Right kidney (tissue), 9 donors: ENCODE data around the gene TMEM125.

Source experiments
- DNase-seq: peaks from one replicate; pipeline ENCODE4 v3.0.0-alpha.2; 2016
- long read RNA-seq, 8 donors: transcript quantifications; one replicate each; lab custom pipeline, GENCODE V29; 2026

Gene TMEM125
- long read RNA-seq, donor 1, partial matches to known transcripts = 8 of 8 reads
- long read RNA-seq, donor 1, other reads (novel, unspliced or antisense) = 0 of 8 reads
- long read RNA-seq, donor 2, partial matches to known transcripts = 5 of 5 reads
- long read RNA-seq, donor 2, other reads (novel, unspliced or antisense) = 0 of 5 reads
- long read RNA-seq, donor 3 = 0 reads
- long read RNA-seq, donor 4, partial matches to known transcripts = 5 of 5 reads
- long read RNA-seq, donor 4, other reads (novel, unspliced or antisense) = 0 of 5 reads
- long read RNA-seq, donor 5, partial matches to known transcripts = 6 of 6 reads
- long read RNA-seq, donor 5, other reads (novel, unspliced or antisense) = 0 of 6 reads
- long read RNA-seq, donor 6, partial matches to known transcripts = 6 of 6 reads
- long read RNA-seq, donor 6, other reads (novel, unspliced or antisense) = 0 of 6 reads
- long read RNA-seq, donor 7 = 0 reads
- long read RNA-seq, donor 8, partial matches to known transcripts = 9 of 10 reads
- long read RNA-seq, donor 8, other reads (novel, unspliced or antisense) = 0 of 10 reads

DNA sequence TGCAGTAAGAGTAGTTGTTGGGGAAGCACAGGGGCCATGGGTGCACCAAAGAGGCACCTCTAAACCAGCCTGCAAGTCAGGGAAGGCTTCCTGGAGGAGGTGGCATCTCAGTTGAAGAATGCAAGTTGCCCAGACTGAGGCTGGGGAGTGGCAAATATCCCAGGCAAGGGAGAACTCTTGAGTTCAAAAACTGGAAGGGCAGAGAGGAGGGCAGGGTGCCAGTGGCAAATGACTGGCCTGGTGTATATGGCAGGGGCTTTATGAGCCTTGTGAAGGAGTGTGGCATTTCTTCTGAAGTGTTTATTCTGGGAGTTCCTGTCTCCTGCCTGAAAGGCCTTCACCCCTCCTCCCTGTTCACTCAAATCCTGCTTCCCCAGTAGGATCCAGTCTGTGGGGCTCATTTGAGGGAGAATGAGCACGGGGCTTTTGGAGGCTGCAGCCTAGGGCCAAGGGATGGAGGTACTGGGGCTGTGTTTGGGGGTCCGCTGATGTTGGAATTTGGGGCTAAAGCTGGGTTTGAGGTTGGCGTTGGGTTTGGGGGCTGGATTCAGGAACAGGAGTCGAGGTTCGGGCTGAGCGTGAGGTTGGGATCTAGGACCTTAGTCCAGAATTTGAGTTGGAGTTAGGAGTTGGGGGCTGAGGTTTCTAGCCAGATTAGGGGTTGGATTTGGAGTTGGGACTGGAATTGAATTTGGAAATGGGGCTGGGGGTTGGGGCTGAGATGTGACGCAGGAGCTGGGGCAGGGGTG lies at the start of gene TMEM125:
Gene TMEM125, plus strand, starts transcription at position 357 of the 749 bp plus-strand sequence. CDS start 2,740 bp downstream, outside the sequence.
- no peak for DNase-seq

DNA sequence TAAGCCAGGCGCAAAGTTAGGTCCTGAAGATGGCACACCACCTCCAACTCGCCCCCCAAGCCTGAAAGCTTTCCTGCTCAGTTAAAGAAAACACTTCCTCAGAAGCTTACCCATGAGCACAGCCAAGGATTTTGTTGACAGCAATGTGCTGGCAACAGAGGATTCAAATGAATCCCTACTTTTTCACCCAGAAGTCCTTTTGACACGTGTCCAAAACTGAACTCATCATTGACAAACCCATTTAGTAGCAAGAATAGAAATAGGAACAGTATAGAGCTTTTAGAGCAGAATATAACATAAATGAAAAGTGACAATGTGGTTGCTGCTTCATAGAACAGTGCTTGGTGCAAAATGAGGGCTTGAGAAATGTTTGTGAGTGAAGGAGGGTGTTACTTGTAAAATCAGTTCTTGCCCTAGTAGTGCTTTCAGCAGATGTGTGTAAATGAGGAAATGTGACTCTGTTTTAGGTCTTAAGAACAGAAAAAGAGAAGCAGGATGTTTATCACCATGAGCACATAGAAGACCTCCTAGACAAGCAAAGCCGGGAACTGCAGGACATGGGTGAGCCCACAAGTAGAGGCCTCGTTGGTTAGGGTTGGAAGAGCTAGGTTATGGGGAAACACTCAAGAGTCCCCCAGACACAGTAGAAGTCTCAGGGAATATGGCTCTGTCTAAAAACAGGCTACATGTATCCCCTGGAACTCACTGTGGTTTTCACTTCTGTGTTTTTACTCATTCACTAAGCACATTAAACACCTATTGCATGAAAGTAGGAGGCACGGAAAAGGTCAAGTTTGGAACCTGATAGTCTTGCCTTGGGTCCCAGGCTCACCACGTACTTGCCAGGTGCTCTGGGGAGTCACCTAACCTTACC lies 48.6 kb upstream of the TMEM125 start:
- no peak for DNase-seq

GRCh38 chr1:43221797-43222196 lies 48.0 kb upstream of the TMEM125 start:
- no peak for DNase-seq

DNA sequence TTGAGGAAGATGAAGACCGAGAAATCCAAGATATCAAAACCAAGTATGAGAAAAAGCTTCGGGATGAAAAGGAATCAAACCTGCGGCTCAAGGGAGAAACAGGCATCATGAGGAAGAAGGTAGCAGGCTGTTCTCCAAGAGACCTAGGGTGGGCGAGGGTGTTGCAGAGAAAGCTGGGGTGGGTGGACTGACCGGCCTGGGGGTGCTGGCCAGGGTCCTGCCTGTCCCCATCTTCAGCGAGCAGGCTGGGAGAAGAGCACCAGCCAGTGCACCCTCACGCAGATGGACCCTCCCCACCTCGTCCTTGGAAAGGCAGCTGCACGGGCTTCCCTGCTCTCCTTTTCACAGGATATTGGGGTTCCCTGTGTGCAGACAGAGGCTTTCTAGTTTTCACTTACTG lies 46.9 kb upstream of the TMEM125 start:
- DNase-seq = no peak

DNA sequence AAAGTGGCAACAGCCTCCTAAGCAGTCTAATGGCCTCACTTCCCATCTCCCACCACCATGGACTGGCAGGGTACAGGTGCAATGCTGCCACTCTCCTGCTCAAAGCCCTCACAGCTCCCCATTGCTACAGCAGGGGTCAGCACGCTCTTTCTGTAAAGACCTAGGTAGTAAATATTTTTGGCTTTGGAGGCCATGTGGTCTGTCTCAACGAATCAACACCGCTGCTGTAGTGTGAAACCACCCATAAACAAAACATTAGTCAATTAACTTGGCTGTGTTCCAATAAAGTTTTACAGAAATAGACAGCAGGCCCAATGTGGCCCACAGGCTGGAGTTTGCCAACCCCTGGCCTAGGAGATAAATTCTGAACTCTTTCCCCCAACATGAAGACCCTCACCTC lies 44.6 kb upstream of the TMEM125 start:
- no peak for DNase-seq

DNA sequence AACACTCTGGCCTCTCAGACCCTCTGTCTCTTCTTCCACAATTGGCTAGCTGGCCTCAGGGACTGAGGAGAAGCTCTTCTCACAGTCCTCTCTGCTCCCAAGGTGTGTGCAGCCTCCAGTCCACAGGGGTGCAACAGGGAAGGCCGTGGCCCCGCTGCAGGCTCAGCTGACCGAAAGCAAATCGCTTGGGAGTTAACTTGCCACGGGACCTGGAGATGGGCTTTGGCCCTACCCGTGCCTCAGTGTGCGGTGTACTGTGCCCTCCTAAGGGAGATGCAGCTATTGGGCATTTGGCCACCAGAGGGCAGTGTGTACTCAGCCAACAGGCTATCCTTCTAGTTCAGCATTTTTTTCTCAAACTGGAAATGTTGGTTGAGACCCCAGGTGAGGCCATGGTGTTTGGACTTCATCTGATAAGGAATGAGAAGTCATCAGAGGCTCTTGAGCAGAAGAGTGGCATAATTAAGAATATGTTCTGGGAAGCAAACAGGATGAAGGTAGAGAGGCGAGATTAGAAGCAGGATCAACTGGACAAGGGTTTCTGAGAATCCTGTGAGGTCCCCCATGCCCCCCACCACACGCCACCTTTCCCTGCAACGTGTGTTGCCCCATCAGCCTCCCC lies 42.5 kb upstream of the TMEM125 start:
- peak; percentile 65 for DNase-seq

DNA sequence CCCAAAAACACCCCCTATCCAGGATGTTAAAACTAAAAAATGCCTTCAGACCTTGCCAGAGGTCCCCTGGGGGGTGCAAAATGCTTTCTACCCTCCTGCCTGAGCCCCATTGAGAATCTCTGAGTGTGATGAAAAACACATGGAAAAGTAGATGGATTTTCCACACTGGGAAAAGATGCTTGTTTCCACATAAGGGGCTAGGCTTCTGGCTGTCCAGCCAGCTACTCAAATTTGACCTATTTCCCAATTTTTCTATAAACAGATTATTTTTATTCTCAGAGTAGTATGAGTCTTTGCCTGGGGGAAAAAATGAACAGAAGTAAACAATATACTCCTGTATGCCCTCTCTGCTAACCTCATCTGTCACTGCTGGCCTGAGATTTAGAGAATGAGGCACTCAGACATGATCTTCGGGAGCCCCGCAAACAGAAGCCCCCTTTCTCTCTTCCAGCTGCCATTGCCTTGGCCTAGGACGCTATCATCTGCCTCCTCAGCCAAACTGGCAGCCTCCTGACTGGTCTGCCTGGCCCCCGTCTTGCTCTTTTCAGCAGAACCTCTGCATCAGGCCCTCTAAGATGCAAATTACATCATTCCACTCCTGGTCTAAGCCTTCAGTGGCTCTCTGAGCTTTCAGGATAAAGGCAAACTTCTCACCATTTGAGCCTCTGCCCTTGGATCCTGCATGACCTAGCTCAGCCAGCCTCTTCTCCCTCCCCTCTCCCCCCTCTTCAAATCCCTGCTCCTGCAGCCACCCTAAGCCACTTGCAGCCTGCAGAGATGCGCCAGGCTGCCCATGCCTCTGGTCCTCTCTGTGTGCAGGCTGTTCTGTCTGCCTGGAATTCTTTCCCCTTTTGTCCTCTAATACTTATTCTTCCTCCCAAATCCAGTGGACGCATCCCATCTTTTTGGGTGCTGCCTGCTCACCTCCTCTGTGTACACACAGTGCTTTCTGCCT lies 39.7 kb upstream of the TMEM125 start:
- no peak for DNase-seq

DNA sequence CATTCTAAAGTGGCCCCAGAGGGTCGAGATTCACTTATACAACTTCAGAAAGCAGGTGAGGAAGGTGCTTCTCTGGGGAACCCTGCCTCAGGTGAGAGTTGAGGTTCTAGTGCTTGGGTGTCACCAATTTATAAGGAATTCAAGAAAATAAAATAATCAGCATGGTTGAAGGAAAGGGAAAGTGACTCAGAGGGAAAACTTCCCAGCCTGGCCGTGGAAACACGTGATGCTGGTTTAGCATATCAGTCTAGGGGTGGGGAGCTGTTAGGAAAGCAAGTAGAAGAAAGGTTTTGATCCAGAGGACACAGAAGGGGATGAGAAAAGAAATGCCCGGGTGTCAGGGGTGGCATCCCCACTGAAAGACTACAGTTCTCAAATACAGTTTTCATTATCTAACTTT lies 37.7 kb upstream of the TMEM125 start:
- DNase-seq = no peak

DNA sequence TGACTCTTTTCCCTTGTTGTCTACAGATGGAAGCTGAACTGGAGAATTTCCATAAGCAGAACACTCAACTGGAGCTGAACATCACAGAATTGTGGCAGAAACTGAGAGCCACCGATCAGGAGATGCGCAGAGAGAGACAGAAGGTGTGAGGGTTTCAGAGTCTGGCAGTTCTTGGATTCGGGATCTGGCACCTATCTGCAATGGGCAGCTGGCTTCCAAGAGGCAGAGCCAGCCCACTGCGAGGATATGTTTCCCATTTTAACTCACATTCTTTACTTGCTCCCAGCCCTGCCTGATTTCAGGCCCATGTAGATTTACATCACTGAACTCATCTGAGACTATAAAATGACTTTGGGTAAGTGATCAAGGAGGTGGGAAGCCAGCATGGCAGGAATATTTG lies 37.3 kb upstream of the TMEM125 start:
- no peak for DNase-seq

DNA sequence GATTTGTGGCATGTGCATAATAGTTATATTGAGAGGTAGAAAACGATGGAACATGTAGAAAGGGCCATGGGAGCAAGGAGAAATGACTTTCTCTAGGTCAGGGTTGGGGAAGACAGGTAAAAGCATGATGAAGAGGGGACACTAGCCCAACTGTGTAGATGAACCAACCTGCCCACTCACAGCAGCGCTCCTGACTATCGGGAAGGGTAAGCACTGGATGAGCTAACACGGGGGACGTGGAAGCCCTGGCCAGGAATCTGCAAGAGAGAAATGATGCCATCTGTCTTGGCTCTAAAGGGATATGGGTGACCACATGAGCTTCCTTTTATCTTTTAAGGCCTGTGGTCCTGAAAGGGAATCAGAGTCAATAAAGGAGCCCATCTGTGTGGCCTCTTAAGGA lies 36.2 kb upstream of the TMEM125 start:
- no peak for DNase-seq

- DNase-seq = no peak
These were observed 35.5 kb upstream of the TMEM125 start for GRCh38 chr1:43234267-43234666.

DNA sequence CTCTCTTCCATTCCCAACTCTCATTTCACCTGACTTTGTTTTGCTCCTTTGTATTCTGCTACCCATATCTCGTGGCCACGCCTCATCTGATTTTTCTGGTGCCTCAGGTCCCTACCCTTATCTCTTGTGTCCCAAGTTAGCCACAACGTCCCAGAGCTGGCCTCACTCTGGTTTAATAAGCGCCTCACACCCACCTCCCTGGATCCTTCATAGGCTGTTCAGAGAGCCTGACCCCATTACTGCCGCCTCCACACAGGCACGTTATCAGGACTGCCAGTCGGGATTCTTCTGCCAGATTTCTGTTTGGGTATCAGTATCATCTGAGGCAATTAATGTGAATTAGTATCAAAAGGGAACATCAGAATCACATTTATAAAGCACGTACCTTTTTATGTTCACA lies 34.7 kb upstream of the TMEM125 start:
- no peak for DNase-seq

GRCh38 chr1:43235451-43236121 lies 34.2 kb upstream of the TMEM125 start:
- DNase-seq = no peak

GRCh38 chr1:43237121-43237520 lies 32.7 kb upstream of the TMEM125 start:
- DNase-seq = no peak

DNA sequence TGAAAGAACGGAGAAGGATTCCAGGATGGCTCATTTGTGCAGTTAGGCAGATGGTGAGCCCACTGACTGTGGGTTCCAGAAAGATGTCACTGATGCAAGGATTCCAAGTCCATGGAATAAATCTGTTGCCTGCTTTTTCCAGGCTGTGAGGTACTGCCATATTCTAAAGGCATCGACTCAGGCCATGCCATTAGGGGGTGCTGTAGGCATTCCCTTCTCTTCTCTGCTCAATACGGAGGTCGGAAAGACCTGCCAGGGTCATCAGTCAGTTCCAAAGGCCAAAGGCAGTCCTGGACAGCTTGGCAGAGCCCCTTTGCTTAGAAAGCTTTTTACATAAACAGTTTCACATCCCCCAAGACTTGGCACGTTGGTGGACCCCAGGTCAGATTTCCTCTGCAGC lies 31.7 kb upstream of the TMEM125 start:
- peak; percentile 34 for DNase-seq

DNA sequence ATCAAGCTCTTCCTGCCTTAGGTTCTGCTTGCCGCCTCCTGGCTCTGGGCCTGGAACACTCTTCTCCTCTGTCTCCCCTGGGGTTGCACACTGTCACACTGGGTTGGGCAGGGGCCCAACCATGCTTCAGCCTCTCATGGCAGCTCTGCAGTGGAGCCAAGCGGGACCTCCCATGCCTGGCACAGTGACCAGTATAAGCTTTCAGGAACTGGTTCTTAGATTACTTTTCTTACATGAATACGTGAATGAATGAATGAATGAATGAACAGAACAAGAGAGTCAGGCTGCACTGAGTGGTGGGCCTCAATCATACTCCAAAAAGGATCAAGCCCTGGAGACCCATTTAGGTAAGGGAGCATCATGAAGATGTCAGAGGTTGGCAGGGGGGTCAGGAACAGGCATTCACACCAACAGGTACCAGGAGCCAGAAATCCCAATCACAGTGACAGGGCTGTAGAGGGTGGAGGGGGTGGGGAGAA lies 30.8 kb upstream of the TMEM125 start:
- no peak for DNase-seq

- DNase-seq = no peak
These were observed 30.3 kb upstream of the TMEM125 start for GRCh38 chr1:43239484-43239883.

- DNase-seq = no peak
These were observed 28.4 kb upstream of the TMEM125 start for GRCh38 chr1:43241413-43241836.

- DNase-seq = no peak
These were observed 26.5 kb upstream of the TMEM125 start for GRCh38 chr1:43243299-43243698.
